ENCODE measurements around the gene VWA3A.

DNA sequence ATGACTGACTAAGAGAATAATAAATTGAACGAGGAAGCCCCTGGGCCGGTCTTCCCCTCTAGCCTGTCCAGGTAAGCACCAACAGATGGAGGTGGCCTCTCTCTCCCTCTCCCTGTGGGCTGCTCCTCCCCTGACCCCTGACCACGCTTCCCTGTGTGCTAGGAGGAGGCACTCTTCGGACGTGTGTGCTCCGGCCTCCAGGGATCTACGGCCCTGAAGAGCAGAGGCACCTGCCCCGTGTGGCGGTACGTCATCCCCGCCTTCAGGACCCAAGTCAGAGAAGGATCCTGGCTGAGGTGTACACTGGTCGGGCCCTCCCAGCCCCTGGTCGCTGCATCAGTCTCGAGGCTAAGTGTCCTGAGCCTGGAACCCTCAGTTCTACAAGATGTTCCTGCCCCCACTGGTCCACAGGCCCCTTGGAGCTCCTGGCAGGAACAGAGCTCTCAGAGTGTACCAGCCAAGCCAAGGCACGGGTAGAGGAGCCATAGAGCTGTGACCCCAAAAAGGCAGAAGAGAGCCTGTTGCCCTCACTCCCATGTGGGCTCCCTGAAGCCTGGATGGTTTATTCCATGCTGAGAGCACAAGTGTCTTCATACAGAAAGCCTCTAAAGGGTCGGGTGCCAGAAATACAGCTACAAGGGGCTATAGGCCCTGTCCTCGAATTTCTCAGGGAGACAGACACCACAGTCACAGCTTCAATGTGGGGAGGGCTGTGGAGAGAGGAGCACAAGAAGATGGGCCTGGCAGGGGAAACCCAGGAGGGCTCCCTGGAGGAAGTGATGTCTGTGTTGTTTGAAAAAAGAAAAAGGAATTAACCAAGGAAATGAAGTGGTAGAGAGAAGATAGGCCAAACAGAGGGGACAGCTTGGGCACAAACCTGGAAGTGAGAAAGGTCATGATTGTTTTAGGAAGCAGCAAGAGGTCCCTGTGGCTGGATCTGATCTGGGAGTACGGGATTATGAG is 85.9 kb downstream of the VWA3A start:
- TF ChIP-seq, protein P1, sequence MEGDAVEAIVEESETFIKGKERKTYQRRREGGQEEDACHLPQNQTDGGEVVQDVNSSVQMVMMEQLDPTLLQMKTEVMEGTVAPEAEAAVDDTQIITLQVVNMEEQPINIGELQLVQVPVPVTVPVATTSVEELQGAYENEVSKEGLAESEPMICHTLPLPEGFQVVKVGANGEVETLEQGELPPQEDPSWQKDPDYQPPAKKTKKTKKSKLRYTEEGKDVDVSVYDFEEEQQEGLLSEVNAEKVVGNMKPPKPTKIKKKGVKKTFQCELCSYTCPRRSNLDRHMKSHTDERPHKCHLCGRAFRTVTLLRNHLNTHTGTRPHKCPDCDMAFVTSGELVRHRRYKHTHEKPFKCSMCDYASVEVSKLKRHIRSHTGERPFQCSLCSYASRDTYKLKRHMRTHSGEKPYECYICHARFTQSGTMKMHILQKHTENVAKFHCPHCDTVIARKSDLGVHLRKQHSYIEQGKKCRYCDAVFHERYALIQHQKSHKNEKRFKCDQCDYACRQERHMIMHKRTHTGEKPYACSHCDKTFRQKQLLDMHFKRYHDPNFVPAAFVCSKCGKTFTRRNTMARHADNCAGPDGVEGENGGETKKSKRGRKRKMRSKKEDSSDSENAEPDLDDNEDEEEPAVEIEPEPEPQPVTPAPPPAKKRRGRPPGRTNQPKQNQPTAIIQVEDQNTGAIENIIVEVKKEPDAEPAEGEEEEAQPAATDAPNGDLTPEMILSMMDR (IDR thresholded peaks at IDR 0.05) = no peak
- TF ChIP-seq POLR2AphosphoS5 (IDR thresholded peaks at IDR 0.05) = no peak

Data from stomach (tissue), 4 donors.